Measurements from ENCODE around the gene CLEC11A.
A peak's percentile ranks its signal among the peaks of the same experiment; 100 is the strongest.
"Not testable (repeated sequence)": the region's sequence is repeated elsewhere in the genome, so short reads cannot be mapped to it uniquely, and the experiment has no call there.

The CLEC11A gene

GRCh38 chr19:50723735-50724521 lies 764 bp downstream of the CLEC11A start:
- no peak for DNase-seq

- peak; percentile 99 for DNase-seq
Observed at GRCh38 chr19:50724522-50725217, 1.5 kb downstream of the CLEC11A start.

DNA sequence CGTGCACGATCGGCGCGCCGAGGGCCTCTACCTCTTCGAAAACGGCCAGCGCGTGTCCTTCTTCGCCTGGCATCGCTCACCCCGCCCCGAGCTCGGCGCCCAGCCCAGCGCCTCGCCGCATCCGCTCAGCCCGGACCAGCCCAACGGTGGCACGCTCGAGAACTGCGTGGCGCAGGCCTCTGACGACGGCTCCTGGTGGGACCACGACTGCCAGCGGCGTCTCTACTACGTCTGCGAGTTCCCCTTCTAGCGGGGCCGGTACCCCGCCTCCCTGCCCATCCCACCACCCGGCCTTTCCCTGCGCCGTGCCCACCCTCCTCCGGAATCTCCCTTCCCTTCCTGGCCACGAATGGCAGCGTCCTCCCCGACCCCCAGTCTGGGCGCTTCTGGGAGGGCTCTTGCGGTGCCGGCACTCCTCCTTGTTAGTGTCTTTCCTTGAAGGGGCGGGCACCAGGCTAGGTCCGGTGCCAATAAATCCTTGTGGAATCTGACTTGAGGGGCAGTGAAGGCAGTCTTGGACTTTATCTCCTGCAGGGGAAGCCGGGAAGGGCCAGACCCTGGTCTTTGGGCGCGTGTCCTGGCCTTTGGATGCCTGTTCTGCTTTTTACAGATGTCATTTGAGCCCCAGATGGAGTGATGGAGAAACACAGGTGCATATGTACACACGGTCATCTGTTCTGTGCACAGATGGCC lies 2.2 kb downstream of the CLEC11A start:
- no peak for DNase-seq

- DNase-seq: no peak
Observed at GRCh38 chr19:50725911-50726230, 2.7 kb downstream of the CLEC11A start.

- peak; percentile 93 for DNase-seq
Observed at GRCh38 chr19:50728084-50728737, 5.0 kb downstream of the CLEC11A start.

DNA sequence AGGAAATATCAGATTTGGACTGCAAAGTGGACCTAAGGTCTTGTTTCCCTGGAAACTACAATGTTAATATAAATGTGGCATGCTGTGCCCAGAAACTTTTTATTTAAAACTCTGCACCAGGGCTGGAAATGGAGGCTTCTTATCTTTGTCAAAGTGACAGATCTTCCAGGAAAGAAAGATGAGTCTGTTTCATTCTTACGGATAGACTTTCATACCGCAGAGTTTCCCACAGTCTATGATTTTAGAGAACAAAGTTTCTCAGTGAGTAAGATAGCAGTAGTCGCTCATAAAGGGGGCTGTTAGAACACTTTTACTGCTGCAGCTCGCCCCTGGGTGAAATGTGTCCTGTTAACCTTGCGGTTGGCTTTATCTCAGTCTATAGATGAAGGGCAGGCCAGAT lies 6.7 kb downstream of the CLEC11A start:
- no peak for DNase-seq

DNA sequence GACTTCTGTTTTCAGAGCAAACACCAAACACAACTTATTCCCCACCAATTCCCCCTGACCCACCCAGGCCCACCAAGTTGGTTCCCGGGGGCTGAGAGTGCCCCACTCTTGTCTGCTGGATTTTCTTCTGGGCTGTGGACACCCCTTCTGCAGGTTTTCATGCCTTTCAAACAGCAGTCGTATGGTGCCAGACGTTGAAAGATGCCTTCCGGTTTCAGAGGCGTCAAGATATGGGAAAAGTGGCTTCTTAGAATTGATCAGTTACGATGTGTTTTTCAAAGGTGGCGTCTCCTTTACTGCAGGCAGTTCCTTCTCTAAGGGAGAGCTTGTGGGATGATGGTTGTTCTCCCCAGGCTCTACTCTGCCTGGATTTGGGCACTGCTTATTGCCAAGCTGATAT lies 12.7 kb downstream of the CLEC11A start:
- DNase-seq: no peak

- DNase-seq: no peak
Observed at GRCh38 chr19:50736338-50736737, 13.2 kb downstream of the CLEC11A start.

DNA sequence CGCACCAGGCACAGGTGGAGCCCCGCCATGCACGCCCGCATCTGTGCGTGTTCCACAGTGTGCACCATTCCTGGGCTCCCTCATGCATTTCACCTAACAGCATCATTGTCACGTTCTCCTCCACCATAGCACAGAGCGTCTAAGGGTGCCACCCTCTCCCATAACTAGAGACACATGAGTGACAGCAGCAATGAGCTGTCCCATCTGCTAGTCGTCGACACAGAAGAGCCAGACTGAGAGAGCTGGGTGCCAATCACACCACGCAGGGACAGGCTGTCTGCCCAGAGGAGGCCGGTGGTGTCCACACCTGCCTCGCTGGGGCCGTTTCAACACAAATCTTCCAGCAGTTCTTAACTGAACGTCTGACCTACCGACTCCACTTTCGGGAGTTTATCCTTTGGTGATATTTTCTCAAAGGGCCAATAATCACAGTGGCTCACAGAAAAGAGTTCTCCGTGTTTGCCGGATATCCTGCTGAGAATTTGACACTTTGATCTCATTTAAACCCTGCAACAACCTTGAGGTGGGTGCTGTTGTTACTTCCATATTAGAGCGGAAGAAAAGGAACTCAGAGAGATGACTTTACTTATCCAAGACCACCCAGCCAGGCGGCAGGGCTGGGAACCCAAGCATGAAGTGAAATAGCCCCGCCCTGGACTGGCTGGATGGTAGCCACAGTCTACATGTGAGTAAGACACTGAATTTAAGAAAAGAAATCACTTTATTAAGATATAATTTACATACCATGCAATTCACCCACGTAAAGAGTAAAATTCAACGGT lies 16.2 kb downstream of the CLEC11A start:
- DNase-seq: no peak

DNA sequence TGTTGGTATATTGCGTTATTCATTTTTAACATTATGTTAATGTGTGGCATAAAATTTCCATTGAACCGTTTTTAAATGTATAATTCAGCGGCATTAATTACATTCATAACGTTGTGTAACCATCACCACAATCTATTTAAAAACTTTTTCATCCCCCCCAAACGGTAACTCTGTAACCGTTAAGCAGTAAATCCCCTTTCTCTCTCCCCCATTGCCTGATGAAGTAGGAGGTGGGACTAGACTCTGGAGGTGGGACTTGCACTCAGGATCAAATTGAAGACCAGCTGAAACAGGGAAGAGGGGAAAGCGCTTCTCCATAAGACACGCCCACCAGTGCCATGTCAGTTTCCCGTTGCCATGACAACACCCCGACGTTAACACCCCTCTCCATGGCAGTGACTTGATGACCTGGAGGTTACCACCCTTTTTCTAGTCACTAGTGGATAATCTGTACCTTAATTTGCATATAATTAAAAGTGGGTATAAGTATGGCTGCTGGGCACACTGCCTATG lies 16.8 kb downstream of the CLEC11A start:
- DNase-seq: no peak

DNA sequence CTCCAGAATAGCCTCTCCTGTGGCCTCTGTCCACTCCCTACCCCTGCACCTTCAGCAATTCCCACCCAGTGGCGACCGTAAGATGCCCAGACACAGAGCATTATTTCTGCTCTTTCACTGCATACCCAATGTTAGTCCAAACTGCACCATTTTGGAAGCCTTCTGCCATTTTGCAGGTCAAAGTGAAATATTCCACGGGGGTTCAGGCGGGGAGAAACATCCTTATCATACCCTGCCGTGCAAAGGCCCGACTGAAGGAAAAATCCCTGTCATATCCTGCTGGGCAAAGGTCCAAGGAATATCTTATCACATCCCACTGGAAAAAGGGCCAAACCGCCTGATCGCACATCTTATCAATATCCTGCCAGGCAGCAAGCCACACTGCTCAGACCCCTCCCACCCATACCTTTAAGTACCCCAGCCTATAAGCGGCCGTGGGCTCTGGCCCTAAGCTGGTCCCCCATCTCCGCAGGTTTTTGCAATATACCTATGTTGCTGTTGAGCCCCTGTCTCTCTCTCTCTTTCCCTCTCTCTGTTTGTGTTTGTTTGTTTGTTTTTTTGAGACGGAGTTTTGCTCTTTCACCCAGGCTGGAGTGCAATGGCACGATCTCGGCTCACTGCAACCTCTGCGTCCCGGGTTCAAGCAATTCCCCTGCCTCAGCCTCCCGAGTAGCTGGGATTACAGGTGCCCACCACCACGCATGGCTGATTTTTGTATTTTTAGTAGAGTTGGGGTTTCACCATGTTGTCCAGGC lies 18.2 kb downstream of the CLEC11A start:
- DNase-seq: no peak

GRCh38 chr19:50743537-50743936 lies 20.4 kb downstream of the CLEC11A start:
- DNase-seq: no peak

GRCh38 chr19:50745221-50745620 lies 22.1 kb downstream of the CLEC11A start:
- no peak for DNase-seq

DNA sequence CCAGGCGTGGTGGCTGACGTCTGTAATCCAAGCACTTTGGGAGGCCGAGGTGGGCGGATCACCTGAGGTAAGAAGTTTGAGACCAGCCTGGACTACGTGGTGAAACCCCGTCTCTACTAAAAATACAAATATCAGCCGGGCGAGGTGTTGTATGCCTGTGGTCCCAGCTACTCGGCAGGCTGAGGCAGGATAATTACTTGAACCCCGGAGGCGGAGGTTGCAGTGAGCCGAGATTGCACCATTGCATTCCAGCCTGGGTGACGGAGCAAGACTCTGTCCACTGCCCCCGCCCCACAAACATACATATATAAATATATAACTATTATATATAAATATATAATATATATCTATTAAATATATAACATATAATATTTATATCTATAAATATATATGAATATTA lies 24.0 kb downstream of the CLEC11A start:
- not testable (repeated sequence) for DNase-seq

GRCh38 chr19:50749490-50749889 lies 26.3 kb downstream of the CLEC11A start:
- no peak for DNase-seq

GRCh38 chr19:50750010-50750409 lies 26.8 kb downstream of the CLEC11A start:
- no peak for DNase-seq

DNA sequence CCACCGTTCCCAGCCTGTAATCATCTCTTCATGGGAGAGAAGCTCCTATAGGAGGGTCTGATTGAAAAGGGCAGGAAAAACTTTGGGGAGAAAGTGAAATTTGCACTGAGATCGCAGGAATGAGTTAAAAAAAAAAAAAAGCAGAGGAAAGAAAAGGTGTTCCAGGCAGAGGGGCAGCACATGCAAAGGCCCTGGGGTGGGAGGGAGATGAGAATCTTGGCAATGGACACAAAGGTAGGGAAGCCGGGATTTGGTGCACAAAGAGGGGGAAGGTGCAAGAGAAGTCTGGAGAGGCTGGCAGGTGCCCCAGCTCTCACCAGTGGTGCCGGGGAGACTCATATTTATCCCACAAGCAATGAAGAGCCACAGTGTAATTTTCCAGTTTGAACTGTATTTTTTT lies 30.7 kb downstream of the CLEC11A start:
- DNase-seq: no peak

- DNase-seq: not testable (repeated sequence)
Observed at GRCh38 chr19:50756244-50756643, 33.1 kb downstream of the CLEC11A start.

GRCh38 chr19:50757624-50758023 lies 34.5 kb downstream of the CLEC11A start:
- not testable (repeated sequence) for DNase-seq

- DNase-seq: not testable (repeated sequence)
Observed at GRCh38 chr19:50759076-50759475, 35.9 kb downstream of the CLEC11A start.

DNA sequence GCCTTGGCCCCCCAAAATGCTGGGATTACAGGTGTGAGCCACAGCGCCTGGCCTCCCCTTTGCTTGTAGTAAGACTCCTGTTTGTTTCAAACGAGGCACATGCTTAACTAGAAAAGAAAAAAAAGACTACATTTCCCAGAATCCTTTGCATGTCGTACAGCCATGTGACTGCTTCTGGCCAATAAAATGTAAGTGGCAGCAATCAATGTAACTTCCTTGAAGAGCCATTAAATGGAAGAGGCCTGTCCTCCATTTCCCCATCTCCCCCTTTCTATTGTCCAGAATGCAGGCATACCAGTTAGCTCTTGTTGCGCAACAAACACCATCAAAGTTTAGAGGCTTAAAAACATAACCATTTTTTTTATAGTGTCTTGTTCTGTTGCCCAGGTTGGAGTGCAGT lies 36.7 kb downstream of the CLEC11A start:
- DNase-seq: no peak

GRCh38 chr19:50761501-50761900 lies 38.3 kb downstream of the CLEC11A start:
- DNase-seq: not testable (repeated sequence)
